ENCODE results near the gene ADAMTS15.

GRCh38 chr11:130462931-130463330 lies 14.5 kb downstream of the ADAMTS15 start:
- TF ChIP-seq, protein P1, sequence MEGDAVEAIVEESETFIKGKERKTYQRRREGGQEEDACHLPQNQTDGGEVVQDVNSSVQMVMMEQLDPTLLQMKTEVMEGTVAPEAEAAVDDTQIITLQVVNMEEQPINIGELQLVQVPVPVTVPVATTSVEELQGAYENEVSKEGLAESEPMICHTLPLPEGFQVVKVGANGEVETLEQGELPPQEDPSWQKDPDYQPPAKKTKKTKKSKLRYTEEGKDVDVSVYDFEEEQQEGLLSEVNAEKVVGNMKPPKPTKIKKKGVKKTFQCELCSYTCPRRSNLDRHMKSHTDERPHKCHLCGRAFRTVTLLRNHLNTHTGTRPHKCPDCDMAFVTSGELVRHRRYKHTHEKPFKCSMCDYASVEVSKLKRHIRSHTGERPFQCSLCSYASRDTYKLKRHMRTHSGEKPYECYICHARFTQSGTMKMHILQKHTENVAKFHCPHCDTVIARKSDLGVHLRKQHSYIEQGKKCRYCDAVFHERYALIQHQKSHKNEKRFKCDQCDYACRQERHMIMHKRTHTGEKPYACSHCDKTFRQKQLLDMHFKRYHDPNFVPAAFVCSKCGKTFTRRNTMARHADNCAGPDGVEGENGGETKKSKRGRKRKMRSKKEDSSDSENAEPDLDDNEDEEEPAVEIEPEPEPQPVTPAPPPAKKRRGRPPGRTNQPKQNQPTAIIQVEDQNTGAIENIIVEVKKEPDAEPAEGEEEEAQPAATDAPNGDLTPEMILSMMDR (IDR thresholded peaks at IDR 0.05): no peak
- TF ChIP-seq POLR2A (IDR thresholded peaks at IDR 0.05; ENCODE audit: low read depth) (no peak), POLR2AphosphoS5 (IDR thresholded peaks at IDR 0.05) (no peak)
